SHP77 treated with DMSO at 0.1 percent for 48 hours (cell line): ENCODE measurements around the gene UNC80.

Experiments
- DNase-seq: peaks from one replicate; lab custom pipeline; 2025; lab: John Stamatoyannopoulos, UW

The UNC80 gene

DNA sequence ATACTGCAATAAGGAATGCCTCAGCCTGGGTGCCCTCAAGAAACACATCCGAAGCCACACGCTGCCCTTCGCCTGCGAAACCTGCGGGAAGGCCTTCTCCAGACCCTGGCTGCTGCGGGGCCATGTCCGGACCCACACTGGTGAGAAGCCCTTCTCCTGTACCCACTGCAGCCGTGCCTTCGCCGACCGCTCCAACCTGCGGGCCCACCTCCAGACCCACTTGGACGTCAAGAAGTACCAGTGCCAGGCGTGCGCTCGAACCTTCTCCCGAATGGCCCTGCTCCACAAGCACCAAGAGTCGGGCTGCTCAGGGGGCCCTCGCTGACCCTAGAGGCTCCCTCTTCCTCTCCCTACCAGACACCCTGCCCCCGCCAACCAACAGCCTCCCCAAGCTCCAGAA lies 37.6 kb downstream of the UNC80 start:
- DNase-seq = no peak

DNA sequence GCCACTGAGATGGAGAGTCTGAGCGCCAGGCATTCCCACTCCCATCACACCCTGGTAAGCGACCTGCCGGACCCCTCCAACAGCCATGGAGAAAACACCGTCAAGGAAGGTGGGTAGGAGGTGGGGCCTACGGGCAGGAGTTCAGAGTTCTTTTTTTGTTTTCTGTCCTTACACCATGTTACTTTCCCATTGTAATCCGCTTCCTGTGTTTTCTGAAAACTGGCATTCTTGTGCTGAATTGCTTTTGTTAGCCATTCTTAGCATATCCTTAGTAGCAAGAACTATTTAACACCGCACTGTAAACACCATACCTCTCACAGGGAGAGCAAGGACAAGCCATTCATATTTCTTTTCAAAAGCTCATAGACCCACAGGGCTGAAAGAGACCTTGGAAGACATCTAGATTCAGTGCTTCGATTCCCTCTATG lies 46.2 kb downstream of the UNC80 start:
- DNase-seq = no peak

DNA sequence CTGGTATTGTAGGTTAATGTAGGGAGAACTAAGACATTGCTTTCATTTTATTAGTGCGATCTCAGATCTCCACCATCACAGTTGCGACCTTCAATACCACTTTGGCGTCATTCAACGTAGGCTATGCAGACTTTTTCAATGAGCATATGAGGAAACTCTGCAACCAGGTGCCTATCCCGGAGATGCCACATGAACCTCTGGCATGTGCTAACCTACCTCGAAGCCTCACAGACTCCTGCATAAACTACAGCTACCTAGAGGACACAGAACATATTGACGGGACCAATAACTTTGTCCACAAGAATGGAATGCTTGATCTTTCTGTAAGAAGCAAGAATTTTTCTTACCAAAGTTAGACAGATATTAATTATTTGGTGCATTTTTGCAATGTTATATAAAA lies 47.3 kb downstream of the UNC80 start:
- no peak for DNase-seq

DNA sequence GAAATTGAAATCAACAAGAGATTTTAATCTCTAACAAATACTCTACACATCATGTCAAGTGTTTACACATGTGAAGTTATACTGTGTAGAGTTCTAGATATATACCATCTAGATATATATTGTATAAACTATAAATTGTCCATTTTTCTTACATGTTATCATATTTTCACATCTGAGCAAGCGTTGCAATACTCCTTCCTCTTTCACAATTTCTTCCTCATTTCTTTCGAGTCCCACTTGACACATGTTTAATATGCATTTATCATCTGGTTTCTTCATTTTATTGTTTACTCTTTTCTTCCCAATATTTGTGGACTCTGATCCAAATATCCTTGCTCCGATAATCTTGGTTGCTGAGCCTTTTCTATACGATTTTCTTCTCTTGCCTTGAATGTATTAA lies 50.2 kb downstream of the UNC80 start:
- no peak for DNase-seq

DNA sequence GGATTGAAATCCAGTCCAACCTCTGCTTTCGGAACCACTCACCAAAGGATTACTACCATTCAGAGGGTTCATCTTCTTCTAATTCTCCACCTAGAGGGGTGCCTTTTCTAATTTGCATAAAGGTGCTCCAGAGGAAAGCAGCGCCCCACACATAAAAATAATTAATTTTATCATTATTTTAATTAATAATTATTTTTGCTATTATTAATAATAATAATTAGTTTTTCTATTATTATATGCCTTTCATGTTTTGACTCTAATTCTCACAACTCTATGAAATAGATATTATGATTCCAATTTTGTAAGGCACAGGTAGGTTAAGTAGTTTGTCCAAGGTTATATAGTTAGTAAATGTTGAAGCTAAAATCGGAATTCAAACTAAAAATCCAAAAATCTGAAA lies 51.9 kb downstream of the UNC80 start:
- no peak for DNase-seq

DNA sequence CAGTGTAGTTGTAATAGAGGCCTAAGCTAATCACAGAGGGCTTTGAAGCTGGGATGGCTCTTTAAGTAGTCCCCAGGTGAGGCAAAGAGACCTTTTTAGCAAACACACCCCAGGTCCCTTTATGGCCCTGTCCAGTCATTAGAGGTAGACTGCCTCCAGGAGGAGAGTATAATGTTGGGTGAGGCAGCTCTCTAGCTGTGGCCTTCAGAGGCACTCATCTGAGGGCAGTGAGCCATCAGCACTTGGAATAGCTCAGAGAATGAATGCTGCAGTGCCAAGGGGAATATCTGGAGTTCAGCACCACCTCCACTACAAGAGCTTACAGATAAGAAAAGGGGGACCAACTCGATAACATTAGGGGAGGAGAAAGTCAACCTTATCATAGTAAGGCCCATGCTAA lies 52.8 kb downstream of the UNC80 start:
- no peak for DNase-seq

DNA sequence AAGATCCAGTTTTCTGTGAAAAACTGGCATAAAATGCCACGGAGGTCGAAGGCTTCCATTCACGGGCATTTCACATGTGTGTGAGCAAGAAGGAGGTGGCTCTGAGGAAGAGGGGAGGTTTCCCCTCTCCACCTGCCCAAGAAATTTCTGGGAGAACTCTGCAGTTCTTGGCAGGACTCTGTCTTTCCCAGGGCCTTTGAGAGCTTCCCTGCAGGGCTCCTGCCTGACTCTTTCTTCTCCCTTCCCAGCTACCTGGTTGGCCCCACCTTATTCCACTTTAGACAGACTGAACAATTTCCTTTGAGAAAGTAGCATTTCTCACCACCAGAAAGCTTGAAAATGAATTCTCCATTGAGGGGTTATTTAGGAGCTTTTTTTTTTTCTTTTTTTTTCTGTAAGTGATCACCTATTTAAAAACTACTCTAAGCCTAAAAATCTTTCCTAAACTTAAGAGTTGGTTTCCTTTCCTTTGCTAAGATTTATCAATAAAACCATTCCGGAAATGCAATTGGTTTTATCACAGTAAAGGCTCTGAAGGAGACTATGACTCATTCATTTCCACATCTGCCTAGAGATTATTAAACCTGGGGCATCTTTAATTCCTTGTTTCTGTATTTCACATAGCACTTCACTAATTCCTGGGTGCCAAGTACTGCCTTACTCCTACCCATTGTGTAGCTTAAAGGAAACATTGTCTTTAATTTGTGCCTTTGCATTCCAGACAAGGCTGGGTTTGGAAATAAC lies 59.3 kb downstream of the UNC80 start:
- no peak for DNase-seq

DNA sequence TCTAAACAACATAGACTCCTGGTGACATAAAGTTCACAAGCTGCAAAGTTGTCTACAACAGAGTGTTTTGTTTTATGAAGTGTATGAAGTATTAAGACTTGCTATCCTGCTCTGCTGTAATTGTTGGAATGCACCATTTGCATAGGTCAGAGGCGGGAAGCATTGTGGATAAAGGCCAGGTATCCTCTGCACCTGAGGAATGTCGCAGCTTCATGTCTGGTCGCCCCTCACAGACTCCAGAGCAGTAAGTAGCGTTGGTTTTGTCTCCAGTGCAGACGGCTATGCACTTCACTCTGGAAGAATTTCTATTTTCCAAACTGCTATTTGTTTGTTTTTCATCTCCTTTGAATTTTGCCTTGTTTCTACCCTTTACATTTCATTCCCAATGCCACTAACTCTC lies 63.1 kb downstream of the UNC80 start:
- DNase-seq = no peak

DNA sequence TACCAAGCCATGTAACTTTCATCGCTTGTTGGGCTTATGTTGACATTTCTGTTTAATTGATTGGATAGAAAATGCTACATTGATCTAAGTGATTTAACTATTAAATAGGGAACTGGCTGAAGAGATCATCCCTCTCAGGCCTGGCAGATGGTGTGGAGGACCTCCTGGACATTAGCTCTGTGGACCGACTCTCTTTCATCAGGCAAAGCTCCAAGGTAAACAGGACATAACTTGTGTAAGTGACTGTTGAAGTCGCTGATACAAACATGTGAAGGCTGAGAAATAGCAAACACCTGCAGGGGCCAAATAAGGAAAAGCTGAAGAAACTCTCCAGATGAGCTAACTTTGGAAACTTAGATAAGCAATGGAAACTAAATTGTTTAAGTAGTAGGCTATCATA lies 68.8 kb downstream of the UNC80 start:
- DNase-seq = peak; percentile 16

DNA sequence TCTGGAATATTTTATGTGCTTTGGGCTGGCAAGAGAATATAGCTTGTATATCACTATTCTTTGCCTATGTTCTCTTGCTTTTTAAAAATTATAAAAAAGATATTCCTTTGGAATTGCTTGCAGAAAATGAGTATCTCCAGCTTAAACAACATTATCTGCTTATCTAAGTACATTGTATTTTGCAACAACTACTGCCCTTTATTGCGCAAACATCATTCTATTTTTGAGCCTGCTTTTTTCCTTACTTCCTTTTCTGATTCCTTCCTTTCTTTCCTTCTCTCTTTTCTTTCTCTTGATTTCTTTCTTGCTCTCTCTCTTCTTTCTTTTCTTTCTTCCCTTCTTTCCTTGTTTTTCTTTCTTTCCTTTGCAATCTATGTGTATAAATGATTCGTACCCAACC lies 74.0 kb downstream of the UNC80 start:
- DNase-seq = no peak

DNA sequence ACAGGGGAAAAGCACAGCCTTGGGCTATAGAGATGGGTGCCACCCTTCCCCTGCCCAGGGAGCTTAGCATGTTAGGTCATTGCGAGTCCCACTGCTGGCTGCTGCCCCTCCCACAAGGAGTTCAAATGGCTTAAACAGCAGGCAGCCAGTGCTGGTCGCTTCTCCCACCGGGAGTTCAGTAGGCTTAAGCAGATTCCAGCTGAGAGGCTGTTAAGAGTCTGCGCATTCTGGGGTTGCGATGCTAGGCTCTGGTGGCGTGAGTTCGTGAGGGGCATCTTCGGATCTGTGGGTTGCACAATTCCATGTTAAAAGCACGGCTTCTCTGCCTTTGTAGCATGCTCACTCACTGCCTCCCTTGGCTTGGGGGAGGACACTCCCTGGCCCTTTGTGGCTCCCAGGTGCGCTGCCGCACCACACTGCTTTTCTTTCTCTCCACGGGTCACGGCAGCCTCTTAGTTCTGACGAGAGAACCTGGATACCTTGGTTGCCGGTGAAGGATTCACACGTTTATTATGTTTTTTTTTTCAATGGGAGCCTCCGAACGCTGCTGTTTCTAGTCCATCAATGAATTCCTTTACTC lies 93.2 kb downstream of the UNC80 start:
- DNase-seq = no peak

DNA sequence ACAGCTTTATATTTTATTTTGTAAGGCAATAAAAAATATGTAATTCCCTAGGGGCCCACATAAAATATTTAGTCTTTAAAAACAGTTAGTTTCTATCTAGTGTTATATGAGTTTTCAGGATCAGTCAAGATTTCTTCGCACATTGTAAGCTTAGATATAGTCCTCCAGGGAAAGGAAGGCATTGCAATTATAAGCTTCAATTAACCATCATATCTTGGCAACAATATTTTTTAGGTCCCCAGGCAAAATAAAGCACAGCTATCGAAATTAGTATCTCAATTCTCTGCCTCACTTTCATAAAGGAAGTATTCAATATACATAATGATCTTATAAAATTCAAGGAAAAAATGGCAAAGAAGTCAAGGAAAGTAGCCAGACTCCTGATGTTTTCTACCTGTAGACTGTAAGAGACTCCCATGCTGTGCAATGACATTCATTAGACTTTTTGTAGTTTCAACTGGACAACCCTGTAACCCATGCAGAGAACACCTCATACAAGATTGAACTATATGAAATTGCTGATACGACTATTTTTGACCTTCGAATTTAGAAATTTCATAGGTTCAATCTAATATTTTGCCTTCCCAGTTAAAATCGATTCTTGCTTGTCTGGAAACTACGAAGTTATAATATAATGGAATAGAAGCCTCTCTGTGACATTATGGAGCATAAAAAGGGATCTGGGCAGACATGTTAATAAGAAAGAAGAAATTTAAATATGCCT lies 96.8 kb downstream of the UNC80 start:
- DNase-seq = no peak

DNA sequence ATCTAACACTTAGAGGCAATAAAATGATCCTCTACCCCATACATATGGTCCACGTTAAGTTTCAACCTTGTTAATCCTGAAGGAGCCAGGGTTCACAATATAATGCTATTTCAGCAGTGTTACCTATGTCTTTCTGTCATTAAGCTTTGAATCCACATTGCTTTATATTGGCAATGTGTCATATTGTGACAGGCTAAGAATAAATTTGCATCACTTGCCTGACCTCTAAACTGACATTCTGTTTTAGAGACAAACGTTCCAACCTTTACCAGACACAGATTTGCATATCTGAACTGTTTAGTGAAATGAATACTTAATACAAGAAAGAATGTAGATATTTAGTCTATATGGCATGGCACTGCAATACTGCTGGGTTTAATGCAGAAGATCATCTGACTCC lies 98.4 kb downstream of the UNC80 start:
- no peak for DNase-seq

DNA sequence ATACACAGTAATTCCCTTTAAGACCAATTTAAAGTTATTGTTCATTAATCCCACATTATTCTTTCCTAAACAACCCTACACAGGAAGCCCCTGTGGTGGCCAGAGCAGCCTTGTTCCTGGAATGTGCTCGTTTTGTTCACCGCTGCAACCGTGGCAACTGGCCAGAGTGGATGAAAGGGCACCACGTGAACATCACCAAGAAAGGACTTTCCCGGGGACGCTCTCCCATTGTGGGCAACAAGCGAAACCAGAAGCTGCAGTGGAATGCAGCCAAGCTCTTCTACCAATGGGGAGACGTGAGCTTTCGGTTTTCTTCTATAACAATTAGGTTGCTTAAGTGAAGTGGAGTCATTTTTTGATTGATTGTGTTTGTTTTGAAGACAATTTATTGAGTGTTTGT lies 101.0 kb downstream of the UNC80 start:
- DNase-seq = no peak

DNA sequence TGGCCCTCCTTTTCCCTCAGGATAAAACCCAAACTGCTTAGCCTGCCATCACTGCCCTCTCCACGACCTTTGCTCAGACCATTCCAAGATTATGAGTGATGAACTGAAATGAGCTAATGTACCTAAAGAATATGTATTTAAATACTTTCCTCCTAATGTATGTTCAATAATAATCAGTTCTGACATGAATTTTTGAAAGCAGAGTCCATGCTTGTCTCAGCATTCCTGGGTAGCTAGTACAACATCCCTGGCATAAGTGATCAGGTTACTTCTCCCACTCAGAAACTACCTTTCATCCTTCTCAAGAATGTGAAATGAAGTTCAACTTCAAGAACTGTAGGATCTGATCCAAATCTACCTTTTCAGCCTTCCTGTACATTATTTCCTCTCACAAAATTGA lies 103.6 kb downstream of the UNC80 start:
- no peak for DNase-seq

DNA sequence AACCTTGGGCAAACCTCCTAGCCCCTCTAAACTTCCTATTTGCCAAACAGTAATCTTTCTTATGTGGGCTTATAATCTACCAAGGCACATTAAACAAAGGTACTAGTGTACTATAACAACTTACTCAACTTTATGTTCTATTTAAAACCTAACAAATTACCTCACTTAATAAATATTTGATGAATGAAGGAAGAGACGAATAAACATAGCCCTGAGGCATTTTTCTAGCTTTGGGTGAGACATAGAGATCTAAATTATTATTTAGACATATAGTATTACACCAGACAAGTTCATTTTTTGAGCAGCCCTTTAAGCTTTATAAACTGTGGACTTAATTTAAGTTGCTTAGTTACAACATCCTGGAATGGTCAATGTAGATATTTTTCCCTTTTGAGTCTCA lies 104.6 kb downstream of the UNC80 start:
- no peak for DNase-seq

DNA sequence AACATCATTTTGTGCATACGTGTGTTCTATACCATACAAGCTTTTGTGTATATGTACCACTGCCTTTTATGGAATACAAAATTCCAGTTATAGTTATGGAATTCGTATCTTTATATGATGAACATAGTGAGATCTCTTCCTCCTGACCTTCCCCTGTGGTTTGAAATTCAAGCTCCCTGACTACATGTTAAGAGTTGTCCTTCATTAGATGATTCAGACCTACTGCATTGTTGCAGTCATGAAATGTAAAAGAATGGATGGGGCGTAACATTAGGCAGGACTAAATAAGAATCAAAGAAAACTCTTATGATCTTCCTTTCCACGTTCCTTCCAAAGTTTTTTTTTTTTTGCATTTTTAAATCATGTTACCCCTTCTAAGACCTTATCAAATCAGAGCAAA lies 107.1 kb downstream of the UNC80 start:
- DNase-seq = no peak

DNA sequence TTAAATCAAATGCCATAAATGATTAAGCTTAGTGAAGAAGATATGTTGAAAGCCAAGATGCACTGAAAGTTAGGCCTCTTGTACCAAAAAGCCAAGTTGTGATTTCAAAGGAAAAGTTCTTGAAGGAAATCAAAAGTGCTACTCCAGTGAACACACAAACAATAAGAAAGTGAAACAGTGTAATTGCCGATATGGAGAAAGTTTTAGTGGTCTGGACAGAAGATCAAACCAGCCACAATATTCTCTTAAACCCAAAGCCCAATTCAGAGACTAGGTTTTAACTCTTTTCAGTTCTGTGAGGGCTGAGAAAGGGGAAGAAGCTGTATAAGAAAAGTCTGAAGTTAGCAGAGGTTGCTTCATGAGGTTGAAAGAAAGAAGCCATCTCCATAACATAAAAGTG lies 129.0 kb downstream of the UNC80 start:
- no peak for DNase-seq

DNA sequence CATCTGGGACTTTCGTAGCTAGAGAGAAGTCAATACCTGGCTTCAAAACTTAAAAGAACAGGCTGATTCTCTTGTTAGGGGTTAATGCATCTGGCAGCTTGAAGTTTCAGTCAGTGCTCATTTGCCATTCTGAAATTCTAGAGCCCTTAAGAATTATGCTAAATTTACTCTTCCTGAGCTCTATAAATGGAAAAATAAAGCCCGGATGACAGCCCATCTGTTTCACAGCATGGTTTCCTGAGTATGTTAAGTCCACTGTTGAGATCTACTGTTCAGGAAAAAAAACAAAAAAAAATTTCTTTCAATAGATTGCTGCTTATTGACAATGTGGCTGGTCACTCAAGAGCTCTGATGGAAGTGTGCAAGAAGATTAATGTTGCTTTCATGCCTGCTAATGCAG lies 129.5 kb downstream of the UNC80 start:
- DNase-seq = no peak

DNA sequence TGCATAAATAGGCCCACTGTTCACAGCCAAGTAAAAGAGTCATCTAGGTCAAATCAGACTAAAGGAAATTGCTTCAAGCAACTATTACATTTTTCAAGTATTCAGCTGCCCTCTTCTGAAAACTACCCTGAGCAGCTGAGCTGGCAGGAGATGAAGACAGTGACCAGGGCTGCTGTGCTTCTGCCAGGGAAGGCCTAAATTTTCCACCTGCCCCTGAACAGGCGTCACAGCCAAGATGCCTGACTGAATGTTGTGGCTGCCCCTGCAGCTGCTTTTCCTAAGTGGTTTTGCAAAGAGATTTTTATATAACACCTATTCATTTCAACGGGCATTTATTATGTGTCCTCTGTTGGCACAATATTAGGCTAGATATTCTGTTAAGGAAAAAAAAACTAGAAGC lies 134.1 kb downstream of the UNC80 start:
- no peak for DNase-seq

DNA sequence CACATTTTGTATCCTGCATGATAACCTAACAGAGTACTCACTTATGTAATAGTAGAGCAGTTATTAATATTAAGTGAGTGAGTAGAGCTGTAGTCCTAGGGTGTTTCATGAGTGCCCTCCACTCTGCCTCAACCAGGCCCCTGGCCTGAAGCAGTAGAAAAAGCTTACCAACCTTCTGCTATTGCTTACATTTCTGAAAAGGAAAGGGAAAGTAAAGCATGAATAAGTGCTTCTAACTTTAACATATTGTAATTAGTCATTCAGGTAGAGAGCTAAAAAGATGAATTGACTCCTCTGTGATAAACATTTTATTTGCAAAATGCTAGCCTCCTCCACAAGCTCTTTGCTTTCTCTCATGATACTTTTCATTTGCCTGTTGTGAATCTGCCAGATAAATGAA lies 136.1 kb downstream of the UNC80 start:
- no peak for DNase-seq

DNA sequence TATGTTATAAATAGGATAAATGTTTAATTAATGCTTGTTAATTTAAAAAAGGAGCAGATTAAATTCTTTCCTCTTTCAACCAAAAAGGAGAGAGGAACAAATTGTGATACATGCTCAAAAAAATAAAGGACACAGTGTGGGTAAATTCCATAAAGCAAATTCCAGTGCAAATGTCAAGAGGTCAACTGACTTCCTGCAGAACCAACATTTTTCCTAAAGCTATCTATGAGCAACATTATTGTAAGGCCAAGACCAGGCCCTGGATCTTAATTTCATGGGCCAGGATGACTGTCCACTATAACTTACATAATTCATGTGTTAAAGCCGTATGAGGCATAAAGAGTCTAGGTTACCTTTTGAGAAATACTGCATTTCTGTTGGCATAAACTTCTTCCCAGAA lies 136.9 kb downstream of the UNC80 start:
- DNase-seq = no peak

DNA sequence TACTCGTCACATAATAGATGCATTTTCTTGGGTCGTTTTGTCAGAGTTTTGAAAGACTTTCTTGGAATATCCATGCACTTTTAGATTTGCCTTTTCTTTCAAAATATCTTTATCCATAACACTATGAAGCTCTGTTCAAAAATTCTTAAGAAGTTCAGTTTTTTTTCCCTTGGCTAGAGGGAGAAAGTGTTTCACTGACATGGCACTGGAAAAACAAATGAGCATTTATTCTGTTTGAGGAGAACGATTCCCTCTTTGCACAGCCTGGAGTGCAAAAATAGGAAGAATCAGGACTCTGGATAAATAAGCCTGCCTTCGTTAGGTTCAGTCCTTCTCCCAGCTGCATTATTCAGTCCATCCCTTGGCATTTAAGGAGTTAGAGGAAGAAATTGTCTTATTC lies 139.9 kb downstream of the UNC80 start:
- DNase-seq = no peak
